Neural cell (in vitro differentiated cells): ENCODE data around the gene SECISBP2L.

Source experiments
- EZH2 ChIP-seq: fragments of 200-600, 300-800 bp; shearing (Covaris generic), sonication (generic); IDR thresholded peaks from 2 replicates; pipeline ENCODE4 v1.6.1; 2014; ENCODE audit warnings: antibody characterized with exemption, low read length, borderline replicate concordance, mild to moderate bottlenecking; ENCODE audit not compliant: insufficient read depth, poor library complexity, severe bottlenecking
- MXI1 ChIP-seq: fragments of 450-650 bp; conservative IDR thresholded peaks from 2 replicates; pipeline ENCODE4 v1.6.1; 2014; ENCODE audit warnings: antibody characterized with exemption, mild to moderate bottlenecking; ENCODE audit not compliant: poor library complexity, severe bottlenecking
- RAD21 ChIP-seq: fragments of 450-650 bp; conservative IDR thresholded peaks from 2 replicates; pipeline ENCODE4 v1.6.1; 2014; ENCODE audit warnings: antibody characterized with exemption, mild to moderate bottlenecking, moderate library complexity
- TAF1 ChIP-seq: IDR thresholded peaks from 2 replicates; pipeline ENCODE4 v1.6.1; 2012; ENCODE audit warnings: low read depth
- TF ChIP-seq, protein P1 (sequence below): fragments of 450-650 bp; IDR thresholded peaks from 2 replicates; pipeline ENCODE4 v1.5.1; 2014; ENCODE audit warnings: antibody characterized with exemption, mild to moderate bottlenecking, moderate library complexity; ENCODE audit not compliant: poor library complexity, severe bottlenecking
- TF ChIP-seq, protein P2 (sequence below): IDR thresholded peaks from 2 replicates; pipeline ENCODE4 v1.6.1; 2012; ENCODE audit warnings: borderline replicate concordance

DNA sequence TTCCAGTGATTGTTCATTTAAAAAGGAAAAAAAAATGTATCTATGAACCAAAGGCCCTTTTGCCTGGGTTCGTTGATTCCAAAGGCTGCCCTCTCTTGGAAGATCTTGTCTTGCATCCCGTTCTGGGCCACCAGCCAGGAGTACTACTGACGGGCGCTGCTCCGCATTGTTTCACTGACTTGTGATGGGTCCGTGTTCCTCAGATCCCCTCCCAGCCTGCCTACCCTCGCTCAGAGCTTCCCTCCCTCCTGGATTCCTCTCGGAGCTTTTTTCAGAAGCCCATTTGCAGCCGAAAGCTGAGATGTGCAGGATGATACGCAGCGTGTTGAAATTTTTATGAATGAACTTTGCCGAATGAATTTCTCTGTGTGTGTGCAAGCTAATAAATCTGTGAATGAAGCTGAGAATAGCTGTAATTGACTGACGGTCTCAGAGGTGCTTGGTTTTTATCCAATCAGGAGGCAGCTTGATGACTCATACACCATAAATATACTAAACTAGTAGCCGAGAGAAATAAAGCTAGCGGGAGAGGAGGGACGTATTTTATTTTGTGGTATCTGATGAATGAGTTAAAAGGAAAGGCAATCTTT lies 82.6 kb downstream of the SECISBP2L start, which contains the start of gene SHC4:
- TF ChIP-seq, protein P1, sequence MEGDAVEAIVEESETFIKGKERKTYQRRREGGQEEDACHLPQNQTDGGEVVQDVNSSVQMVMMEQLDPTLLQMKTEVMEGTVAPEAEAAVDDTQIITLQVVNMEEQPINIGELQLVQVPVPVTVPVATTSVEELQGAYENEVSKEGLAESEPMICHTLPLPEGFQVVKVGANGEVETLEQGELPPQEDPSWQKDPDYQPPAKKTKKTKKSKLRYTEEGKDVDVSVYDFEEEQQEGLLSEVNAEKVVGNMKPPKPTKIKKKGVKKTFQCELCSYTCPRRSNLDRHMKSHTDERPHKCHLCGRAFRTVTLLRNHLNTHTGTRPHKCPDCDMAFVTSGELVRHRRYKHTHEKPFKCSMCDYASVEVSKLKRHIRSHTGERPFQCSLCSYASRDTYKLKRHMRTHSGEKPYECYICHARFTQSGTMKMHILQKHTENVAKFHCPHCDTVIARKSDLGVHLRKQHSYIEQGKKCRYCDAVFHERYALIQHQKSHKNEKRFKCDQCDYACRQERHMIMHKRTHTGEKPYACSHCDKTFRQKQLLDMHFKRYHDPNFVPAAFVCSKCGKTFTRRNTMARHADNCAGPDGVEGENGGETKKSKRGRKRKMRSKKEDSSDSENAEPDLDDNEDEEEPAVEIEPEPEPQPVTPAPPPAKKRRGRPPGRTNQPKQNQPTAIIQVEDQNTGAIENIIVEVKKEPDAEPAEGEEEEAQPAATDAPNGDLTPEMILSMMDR = peak; percentile 68
- TF ChIP-seq EZH2 = no peak
- peak; percentile 52 for TF ChIP-seq TAF1
- TF ChIP-seq MXI1 = peak; percentile 48
- TF ChIP-seq, protein P2, sequence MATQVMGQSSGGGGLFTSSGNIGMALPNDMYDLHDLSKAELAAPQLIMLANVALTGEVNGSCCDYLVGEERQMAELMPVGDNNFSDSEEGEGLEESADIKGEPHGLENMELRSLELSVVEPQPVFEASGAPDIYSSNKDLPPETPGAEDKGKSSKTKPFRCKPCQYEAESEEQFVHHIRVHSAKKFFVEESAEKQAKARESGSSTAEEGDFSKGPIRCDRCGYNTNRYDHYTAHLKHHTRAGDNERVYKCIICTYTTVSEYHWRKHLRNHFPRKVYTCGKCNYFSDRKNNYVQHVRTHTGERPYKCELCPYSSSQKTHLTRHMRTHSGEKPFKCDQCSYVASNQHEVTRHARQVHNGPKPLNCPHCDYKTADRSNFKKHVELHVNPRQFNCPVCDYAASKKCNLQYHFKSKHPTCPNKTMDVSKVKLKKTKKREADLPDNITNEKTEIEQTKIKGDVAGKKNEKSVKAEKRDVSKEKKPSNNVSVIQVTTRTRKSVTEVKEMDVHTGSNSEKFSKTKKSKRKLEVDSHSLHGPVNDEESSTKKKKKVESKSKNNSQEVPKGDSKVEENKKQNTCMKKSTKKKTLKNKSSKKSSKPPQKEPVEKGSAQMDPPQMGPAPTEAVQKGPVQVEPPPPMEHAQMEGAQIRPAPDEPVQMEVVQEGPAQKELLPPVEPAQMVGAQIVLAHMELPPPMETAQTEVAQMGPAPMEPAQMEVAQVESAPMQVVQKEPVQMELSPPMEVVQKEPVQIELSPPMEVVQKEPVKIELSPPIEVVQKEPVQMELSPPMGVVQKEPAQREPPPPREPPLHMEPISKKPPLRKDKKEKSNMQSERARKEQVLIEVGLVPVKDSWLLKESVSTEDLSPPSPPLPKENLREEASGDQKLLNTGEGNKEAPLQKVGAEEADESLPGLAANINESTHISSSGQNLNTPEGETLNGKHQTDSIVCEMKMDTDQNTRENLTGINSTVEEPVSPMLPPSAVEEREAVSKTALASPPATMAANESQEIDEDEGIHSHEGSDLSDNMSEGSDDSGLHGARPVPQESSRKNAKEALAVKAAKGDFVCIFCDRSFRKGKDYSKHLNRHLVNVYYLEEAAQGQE = peak; percentile 92
- peak; percentile 45 for TF ChIP-seq RAD21
